HG03175 (cell line): ENCODE measurements around the gene CFHR2.

Experiments
- ATAC-seq: cut with Tn5 transposase; IDR thresholded peaks from one replicate; pipeline ENCODE4 v1.9.1; 2021; ENCODE audit warnings: mild to moderate bottlenecking, moderate library complexity; ENCODE audit not compliant: unreplicated experiment

The CFHR2 gene

GRCh38 chr1:196997423-196997822, 53.9 kb downstream of the CFHR2 start:
- ATAC-seq: no peak

- ATAC-seq: no peak
Observed at GRCh38 chr1:197001828-197002227, 58.3 kb downstream of the CFHR2 start.

- ATAC-seq: no peak
Observed at GRCh38 chr1:197003132-197003531, 59.6 kb downstream of the CFHR2 start.

GRCh38 chr1:197008861-197009260, 65.3 kb downstream of the CFHR2 start:
- ATAC-seq: no peak
